Measurements from ENCODE around the gene MT2A.

Gene MT2A

DNA sequence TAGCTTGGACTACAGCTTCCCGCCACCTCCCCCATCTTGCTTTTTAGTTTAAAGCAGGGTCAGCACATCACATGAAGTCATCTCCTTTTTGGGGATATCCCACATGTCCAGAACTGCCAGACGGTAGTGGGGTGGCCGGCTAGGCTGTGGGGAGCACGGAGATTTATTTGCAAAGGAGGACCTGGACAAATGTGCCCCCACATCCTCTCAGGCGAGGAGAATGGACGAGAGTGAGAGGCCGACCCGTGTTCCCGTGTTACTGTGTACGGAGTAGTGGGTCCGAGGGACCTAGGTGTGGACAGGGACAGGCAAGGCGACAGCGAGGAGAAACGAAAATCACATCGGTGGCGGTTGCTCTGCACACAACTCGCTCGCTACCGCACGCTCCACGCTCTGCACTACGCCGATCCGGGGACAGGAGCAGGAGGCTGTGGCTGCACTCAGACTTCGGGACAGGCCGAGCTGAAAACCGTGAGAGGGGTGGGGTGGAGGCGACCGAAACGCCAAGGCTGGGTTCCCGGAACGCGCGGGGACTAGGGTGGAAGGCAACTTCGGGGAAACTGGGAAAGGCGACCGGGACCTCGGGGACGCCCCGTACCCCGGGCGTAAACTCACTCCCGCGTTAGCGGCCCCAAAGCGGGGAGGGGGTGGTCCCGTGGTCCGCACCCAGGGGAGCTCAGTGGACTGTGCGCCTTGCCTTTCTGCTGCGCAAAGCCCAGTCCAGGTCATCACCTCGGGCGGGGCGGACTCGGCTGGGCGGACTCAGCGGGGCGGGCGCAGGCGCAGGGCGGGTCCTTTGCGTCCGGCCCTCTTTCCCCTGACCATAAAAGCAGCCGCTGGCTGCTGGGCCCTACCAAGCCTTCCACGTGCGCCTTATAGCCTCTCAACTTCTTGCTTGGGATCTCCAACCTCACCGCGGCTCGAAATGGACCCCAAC, 29.7 kb downstream of the MT2A start, which contains the start of gene MT1A:
MT1A (plus strand) TSS at position 853 of the 937 bp plus-strand sequence; CDS start at position 926, 73 bp downstream.
- no peak for DNase-seq (ENCODE audit: low read depth in 2 of 2)

DNA sequence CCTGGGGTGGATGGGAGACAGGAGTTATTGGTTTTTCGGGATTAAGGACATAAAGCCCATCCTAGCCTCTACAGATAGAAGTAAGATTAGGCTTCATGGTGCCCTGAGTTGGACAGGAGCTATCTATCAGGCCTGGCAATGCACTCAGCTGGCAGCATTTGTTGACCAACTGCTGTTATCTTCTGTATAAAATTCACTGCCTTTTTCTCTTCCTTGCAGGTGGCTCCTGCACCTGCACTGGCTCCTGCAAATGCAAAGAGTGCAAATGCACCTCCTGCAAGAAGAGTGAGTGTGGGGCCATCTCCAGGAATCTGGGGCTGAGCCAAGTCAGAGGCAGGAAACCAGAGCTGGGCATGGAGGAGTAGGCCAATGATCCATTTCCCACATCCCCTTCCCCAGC, 30.7 kb downstream of the MT2A start:
- no peak for DNase-seq (ENCODE audit: low read depth in 2 of 2)

DNA sequence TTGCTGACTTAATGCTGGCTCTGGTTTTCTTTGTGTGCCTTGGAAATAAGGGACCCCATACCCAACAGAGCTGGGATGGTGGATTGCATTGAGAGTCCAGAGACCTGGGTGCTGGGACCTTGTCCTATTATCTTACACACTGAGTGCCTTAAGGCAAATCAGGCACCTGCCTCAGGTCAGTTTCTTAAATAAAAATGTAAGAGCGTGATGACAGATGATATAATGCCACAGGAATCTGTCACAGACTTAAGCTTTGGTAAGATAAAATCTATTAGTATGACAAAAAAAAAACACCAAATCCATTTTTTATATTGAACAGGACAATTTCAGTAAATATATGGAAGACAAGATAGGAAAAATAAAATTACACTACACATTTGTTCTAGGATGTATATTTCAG, 31.7 kb downstream of the MT2A start:
- DNase-seq (ENCODE audit: low read depth in 2 of 2), result no peak

DNA sequence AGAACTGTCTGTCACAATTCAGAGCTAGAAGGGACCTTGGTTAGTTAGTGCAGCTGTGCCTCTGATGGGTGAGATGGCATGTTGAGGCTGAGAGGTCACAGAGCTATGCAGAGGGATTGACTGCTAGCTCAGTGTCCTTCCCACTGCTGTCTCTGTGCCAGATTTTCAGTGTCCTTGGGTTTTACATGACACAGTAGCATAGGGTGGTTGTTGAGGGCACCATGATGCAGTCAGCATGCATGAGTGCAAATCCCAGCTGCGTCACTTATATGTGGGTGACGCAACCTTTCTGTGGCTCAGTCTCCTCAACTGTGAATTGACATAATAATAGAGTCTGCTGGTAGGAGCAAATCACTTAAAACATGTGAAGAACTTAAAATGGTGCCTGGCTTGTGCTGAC, 32.8 kb downstream of the MT2A start:
- DNase-seq (ENCODE audit: low read depth in 2 of 2), result no peak

DNA sequence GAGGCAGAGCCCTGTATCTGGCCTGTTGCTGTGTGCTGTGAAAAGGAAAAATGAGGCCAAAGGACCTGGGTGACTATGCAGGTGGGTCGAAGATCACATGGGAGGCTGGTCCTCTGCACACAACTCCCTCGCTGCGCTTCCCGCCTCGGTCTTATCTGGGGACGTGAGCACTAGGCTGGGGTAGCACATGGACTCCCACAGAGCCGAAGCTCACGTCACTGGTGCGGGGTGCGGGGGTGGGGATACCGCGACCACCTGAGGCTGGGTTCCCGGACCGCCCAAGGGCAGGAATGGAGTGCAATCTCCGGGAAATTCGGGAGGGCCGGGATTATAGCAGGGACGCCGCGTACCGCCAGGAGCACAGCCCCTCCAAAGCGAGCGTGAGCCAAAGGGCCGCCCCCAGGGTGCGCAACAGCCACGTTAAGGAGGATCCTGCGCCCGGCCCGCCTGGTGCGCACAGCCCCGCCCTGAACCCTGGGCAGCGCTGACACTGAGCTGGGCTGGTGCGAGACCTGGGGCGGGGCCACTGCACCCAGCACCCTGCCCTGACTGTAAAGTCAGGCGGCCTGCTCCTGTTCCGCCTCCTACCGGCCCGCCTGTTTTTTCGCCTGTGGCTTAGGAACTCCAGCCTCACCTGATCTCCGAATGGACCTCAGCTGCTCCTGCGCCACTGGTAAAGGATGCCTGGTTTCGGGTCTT, 34.8 kb downstream of the MT2A start:
- peak; percentile 42 to 73 for DNase-seq (ENCODE audit: low read depth in 2 of 2)

DNA sequence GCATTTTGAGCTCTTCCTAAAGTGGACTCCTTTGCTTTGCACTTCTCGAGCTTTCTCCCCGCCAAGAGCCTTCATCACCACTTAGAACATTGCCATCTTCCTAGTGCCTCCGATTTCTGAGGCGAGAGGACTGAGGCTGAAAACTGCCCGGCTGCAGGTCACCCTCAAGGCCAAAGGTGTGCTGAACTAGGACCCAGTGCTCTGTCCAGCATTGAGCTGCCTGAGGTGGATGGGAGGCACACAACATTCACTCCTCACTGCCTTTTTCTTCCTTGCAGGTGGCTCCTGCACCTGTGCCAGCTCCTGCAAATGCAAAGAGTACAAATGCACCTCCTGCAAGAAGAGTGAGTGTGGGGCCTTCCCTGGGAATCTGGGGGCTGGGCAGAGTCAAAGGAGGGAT, 35.4 kb downstream of the MT2A start:
- no peak for DNase-seq (ENCODE audit: low read depth in 2 of 2)

DNA sequence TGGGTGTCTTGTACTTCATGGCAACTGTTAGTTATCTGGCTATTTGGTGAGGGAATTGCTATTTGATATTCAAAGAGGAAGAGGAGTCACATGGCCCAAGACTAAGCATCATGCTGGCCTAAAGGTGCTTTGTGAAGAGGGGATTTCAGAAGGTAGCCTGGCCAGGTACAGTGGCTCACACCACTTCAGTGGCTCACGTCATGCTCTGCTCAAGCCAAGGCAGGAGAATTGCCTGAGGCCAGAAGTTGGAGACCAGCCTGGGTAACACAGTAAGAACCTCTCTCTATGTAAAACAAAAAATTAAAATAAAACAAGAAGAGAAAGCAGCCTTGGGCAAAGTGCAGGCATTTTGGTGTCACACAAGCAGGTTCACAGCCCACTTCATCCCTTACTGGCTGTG, 36.9 kb downstream of the MT2A start:
- no peak for DNase-seq (ENCODE audit: low read depth in 2 of 2)

DNA sequence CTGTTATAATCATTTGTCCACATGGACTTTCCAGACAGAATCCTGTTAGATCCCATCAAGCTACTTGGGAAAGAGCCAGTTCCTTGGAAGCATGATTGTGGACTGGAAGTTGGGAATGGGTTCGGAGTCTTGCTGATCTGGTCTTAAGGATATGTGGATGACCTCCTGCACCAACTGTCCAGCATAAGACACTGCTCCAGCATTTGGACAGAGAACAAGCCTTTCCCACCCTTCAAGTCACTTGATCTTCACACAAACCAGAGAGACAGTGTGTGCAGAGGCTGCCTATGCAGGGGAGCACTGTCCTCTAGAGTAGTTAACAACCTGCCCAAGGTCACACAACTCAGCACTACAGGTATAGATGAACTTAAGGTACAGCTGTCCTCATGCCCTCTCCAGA, 37.5 kb downstream of the MT2A start:
- no peak for DNase-seq (ENCODE audit: low read depth in 2 of 2)

DNA sequence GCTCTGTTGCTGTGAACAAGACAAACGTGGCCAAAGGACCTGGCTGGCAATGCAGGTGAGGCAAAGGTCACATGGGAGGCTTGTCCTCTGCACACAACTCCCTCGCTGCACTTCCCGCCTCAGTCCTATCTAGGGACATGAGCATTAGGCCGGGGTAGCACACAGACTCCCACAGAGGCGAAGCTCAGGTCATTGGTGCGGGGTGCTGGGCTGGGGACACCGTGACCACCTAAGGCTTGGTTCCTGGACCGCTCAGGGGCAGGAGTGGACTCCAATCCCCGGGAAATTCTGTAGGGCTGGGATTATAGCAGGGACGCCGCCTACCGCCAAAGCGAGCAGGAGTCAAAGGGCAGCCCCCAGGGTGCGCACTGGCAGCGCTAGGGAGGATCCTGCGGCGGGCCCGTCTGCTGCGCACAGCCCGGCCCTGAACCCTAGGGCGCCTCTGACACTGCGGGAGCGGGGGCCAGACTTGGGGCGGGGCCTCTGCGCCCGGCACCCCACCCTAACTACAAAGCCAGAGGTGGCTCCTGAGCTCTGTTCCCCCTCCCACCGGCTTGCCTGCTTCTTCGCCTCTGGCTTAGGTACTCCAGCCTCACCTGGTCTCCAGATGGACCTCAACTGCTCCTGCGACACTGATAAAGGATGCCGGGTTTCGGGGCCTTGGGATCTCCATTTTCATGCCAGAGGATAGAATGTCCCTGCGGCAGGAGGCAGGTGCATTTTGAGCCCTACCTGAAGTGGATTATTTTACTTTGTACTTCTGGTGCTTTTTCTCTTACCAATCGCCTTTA, 39.5 kb downstream of the MT2A start:
- DNase-seq (ENCODE audit: low read depth in 2 of 2), result no peak

DNA sequence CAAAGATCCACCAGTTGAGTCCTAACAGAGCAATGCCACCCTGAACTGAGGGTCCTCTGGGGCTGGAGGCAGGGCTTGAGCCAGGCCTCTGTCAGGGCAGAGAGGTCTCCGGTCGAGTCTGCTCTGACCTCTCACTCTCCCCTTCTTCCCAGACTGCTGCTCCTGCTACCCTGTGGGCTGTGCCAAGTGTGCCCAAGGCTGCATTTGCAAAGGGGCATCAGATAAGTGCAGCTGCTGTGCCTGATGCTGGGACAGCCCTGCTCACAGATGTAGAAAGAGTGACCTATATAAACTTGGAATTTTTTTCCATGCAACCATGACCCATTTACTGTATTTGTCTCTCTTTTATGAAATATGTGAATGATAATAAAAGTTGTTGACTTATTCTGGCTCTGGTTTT, 40.9 kb downstream of the MT2A start:
- no peak for DNase-seq (ENCODE audit: low read depth in 2 of 2)

DNA sequence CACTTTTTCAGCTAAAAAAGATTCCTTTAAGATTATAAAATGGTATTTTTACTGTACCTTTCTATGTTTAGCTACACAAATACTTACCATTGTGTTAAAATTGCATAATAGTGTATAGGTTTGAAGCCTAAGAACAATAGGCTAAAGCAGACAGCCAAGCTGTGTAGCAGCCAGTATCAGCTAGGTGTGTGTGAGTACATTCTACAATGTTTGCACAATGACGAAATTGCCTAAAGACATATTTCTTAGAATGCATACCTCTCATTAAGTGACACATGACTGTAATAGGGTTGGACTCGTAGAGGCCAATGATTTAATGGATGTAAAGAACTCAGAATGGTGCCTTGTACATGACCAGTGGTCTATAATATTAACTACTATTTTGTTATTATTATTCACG, 41.4 kb downstream of the MT2A start:
- no peak for DNase-seq (ENCODE audit: low read depth in 2 of 2)

DNA sequence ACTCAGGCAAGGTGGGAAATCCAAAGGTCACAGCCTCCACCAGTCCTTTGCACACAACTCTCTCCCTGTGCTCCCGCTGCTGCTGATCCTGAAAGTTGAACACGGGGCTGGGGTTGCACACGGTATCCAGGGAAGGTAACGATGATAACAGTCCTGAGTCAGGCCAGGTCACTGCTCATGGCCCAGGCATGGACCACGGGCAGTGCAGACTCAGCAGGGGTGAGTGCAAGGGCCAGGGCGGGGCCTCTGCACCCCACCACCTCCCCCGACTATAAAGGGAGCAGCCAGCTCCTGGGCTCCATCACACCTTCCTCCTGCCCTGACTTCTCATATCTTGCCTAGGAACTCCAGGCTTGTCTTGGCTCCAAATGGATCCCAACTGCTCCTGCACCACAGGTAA, 43.2 kb downstream of the MT2A start, which contains the start of gene MT1B:
MT1B (plus strand) TSS at position 301 of the 400 bp plus-strand sequence; CDS start at position 369, 68 bp downstream.
- DNase-seq (ENCODE audit: low read depth in 2 of 2), result no peak

DNA sequence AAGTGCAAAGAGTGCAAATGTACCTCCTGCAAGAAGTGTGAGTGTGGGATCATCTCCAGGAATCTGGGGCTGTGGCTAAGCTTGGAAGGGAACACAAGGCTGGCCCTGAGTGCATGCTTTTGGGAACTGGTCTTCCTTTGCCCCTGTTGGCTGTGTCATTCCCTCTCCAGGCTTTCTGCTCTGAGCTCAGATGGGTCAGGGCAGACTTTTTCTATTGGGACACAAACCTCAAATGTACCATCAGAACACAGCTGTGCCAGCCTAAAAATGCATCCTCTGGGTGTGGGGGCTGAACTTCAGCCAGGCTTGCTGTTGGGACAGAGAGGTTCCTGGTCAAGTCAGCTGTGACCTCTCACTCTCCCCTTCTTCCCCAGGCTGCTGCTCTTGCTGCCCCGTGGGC, 44.2 kb downstream of the MT2A start:
- DNase-seq (ENCODE audit: low read depth in 2 of 2), result no peak

DNA sequence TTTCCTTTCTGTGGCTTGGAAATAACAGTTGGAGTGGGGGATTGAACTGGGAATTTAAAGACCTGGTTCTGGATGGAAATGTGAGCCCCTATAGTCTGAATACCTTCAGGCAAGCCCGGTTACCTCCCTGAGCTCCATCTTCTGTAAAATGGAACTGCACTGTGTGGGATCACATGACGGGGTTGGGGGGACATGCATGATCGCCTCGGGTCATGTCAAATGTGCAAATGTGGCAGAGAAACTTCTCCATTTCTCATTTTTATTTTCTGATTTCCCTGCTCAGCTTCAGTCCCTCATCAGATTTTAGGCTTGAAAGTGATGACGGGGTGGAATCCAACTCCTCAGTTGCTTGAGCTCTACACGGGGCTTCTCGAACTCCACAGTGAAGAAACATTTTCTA, 44.8 kb downstream of the MT2A start:
- DNase-seq (ENCODE audit: low read depth in 2 of 2), result no peak

DNA sequence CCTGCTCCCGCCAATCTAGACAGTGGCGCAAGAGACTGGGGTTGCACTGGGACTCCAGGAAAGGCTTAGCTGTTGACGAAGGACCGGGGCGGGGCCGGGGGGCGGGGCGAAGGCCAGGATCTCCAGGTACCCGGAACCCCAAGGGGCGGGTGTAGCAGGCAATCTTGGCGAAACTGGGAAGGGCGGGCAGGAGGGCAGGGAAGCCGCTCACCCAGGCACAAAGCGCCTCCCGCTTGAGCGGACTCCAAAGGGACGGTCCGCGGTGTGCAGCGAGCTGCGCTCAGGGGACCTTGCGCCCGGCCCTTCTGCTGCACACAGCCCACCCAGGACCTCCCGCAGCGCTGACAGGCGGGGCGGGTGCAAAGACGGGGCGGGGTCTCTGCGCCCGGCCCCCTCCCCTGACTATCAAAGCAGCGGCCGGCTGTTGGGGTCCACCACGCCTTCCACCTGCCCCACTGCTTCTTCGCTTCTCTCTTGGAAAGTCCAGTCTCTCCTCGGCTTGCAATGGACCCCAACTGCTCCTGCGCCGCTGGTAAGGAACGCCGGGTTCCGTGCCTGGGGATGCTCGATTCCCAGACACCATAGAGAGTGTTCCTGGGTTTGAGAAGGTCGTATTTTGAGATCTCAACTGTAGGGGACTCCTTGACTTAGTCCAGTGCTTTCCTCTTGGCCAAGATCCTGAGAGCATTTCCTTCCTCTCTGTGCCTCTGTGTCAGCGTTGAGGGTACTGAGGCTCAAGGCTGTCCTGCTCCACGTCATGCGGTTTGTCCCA, 49.4 kb downstream of the MT2A start, which contains the start of gene MT1F:
MT1F (plus strand) TSS at position 405 of the 772 bp plus-strand sequence; CDS start at position 505, 100 bp downstream.
- DNase-seq (ENCODE audit: low read depth in 2 of 2), result peak; percentile 37 to 62

DNA sequence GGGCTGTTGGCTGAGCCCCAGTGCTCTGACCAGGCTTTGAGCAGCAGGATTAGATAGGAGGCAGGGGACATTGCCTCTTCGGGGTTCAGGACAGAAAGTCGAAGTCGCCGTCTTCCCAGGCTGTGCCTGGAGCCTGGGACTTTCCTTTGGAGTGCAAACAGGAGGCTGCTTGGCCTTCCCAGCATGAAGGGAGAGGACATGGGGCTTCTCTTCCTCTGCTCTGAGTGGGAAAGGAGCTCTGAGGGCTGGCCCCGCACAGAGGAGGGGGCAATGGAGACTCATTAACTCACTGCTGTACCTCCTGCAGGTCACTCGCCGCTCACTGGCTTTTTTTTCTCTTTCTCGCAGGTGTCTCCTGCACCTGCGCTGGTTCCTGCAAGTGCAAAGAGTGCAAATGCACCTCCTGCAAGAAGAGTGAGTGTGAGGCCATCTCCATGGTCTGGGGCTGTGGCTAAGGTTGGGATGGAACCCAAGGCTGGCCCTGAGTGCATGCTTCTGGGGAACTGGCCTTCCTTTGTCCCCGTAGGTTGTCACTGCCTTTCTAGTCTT, 50.0 kb downstream of the MT2A start:
- DNase-seq (ENCODE audit: low read depth in 2 of 2), result no peak

All from stimulated activated CD8-positive, alpha-beta memory T cell treated with anti-CD3 and anti-CD28 coated beads, Interleukin-7, amount 100 ng/mL, for 4 hours (primary cell).